Neural progenitor cell (in vitro differentiated cells): ENCODE data around the gene PPM1G.

Source experiments
- CTCF ChIP-seq: fragments of 200-600 bp; sonication (generic); IDR thresholded peaks from 2 replicates; pipeline ENCODE4 v1.5.1; 2017; ENCODE audit warnings: antibody characterized with exemption, mild to moderate bottlenecking
- EZH2 ChIP-seq: fragments of 200-600 bp; sonication (generic); IDR thresholded peaks from 2 replicates; pipeline ENCODE4 v1.6.1; 2017; ENCODE audit warnings: antibody characterized with exemption, mild to moderate bottlenecking, moderate library complexity
- EZH2phosphoT487 ChIP-seq: fragments of 200-600 bp; sonication (generic); IDR thresholded peaks from 2 replicates; pipeline ENCODE4 v1.6.1; 2017; ENCODE audit warnings: antibody characterized with exemption

- TF ChIP-seq CTCF (peak; percentile 19), EZH2phosphoT487 (no peak), EZH2 (no peak)
Observed at GRCh38 chr2:27378096-27378808, 31.1 kb downstream of the PPM1G start.
